ENCODE data around the gene CCDC92B. TPM values are rescaled to one million over a fixed set of nuclear protein-coding genes. Genes with fewer than 3 reads are reported as not detected.
A peak's percentile ranks its signal among the peaks of the same experiment; 100 is the strongest.

Gene CCDC92B
- total RNA-seq, 1 experiment from 2014 or later = 0.66 TPM

DNA sequence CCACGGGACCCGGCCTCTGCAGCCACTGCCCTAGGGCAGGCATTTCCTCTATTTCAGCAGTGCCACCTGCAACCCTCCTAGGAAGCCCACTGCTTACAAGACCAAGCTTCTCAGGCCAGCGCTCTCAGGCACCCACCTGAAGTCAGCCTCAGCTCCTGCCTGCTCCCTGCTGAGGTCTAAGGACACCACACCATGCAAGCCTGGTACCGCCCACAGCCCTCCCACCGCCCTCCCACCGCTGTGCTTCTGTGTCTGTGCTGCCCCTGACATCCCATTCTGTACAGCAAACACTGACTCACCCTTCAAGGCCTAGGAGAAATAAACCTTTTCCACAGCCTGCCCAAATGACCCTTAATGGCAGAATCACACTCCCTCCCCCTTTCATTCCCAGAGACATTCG, 44.2 kb downstream of the CCDC92B start:
- no TSS peak for BruUV-seq (replicated peaks)
- intact Hi-C loops (cut with micrococcal nuclease; ENCODE audit: unreplicated experiment) = no loop called here
- H3K36me3 ChIP-seq (ENCODE audit: control insufficient read depth, insufficient read depth, low read length) = peaks cover 1% of the 10 kb centered on the region; the same call in 1 of the 2 replicates
- H3K4me1 ChIP-seq = peaks cover 15% of the 10 kb centered on the region
- peaks cover 60% of the 10 kb centered on the region for H3K36me3 Mint-ChIP-seq (ENCODE audit: insufficient read depth, unreplicated experiment)
- CTCF ChIA-PET = no interaction called here
- TF ChIP-seq, protein P1, sequence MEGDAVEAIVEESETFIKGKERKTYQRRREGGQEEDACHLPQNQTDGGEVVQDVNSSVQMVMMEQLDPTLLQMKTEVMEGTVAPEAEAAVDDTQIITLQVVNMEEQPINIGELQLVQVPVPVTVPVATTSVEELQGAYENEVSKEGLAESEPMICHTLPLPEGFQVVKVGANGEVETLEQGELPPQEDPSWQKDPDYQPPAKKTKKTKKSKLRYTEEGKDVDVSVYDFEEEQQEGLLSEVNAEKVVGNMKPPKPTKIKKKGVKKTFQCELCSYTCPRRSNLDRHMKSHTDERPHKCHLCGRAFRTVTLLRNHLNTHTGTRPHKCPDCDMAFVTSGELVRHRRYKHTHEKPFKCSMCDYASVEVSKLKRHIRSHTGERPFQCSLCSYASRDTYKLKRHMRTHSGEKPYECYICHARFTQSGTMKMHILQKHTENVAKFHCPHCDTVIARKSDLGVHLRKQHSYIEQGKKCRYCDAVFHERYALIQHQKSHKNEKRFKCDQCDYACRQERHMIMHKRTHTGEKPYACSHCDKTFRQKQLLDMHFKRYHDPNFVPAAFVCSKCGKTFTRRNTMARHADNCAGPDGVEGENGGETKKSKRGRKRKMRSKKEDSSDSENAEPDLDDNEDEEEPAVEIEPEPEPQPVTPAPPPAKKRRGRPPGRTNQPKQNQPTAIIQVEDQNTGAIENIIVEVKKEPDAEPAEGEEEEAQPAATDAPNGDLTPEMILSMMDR (IDR thresholded peaks at IDR 0.05; ENCODE audit: insufficient read depth in 1 of 2, low read depth in 1 of 2, low read length in 1 of 2, severe bottlenecking in 1 of 2, unreplicated experiment in 1 of 2) = no peak
- no peaks in the 10 kb centered on the region for H3K27me3 Mint-ChIP-seq (ENCODE audit: insufficient read depth, unreplicated experiment)
- no peak overlapping the region for H3K4me3 Mint-ChIP-seq (ENCODE audit: unreplicated experiment)
- DNase-seq = no peak
- no peak overlapping the region for H3K4me3 ChIP-seq (ENCODE audit: low read depth, low read length)
- no peaks in the 10 kb centered on the region for H3K9me3 Mint-ChIP-seq (ENCODE audit: unreplicated experiment)
- no peaks in the 10 kb centered on the region for H3K9me3 ChIP-seq
- H3K27me3 ChIP-seq (replicated peaks; ENCODE audit: control insufficient read depth, insufficient read depth, low read length) = no peaks in the 10 kb centered on the region
- peak overlapping the region; percentile 17 for H3K27ac Mint-ChIP-seq (ENCODE audit: unreplicated experiment)
- H3K4me1 Mint-ChIP-seq (ENCODE audit: low read depth, unreplicated experiment) = peaks cover 14% of the 10 kb centered on the region
- POLR2A ChIA-PET = no interaction called here

DNA sequence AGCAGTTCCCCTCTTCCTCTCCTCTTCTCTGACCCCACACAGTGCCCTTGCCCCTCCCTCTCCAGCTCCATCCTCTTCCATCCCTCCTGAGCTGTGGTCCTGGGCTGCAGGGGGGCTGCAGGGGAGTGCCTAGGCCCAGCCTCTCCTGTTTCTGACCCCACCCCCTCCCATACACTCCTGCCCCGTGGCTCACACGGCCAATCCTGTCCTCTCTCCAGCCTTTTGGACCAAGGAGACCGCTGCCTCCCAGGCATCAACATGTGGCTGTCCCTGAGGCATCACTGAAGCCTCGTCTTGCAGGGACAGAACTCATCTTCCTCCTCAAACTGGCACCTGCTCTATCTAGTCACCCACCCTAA, 44.6 kb downstream of the CCDC92B start:
- no TSS peak for BruUV-seq (replicated peaks)
- DNase-seq = no peak
- peaks cover 10% of the 10 kb centered on the region for H3K4me1 Mint-ChIP-seq (ENCODE audit: low read depth, unreplicated experiment)
- H3K27me3 Mint-ChIP-seq (ENCODE audit: insufficient read depth, unreplicated experiment) = no peaks in the 10 kb centered on the region
- Histone ChIP-seq H3K4me1 (peaks cover 11% of the 10 kb centered on the region), H3K4me3 (ENCODE audit: low read depth, low read length) (no peak overlapping the region), H3K9me3 (no peaks in the 10 kb centered on the region), H3K27me3 (replicated peaks; ENCODE audit: control insufficient read depth, insufficient read depth, low read length) (no peaks in the 10 kb centered on the region), H3K36me3 (ENCODE audit: control insufficient read depth, insufficient read depth, low read length) (peaks cover 1% of the 10 kb centered on the region; the same call in 1 of the 2 replicates)
- no peak overlapping the region for H3K27ac Mint-ChIP-seq (ENCODE audit: unreplicated experiment)
- peaks cover 60% of the 10 kb centered on the region for H3K36me3 Mint-ChIP-seq (ENCODE audit: insufficient read depth, unreplicated experiment)
- intact Hi-C loops (cut with micrococcal nuclease; ENCODE audit: unreplicated experiment) = no loop called here
- ChIA-PET POLR2A (no interaction called here), CTCF (no interaction called here)
- no peaks in the 10 kb centered on the region for H3K9me3 Mint-ChIP-seq (ENCODE audit: unreplicated experiment)
- H3K4me3 Mint-ChIP-seq (ENCODE audit: unreplicated experiment) = no peak overlapping the region
- TF ChIP-seq, protein P1 (IDR thresholded peaks at IDR 0.05; ENCODE audit: insufficient read depth in 1 of 2, low read depth in 1 of 2, low read length in 1 of 2, severe bottlenecking in 1 of 2, unreplicated experiment in 1 of 2) = no peak

GRCh38 chr17:2704031-2704889, 45.2 kb downstream of the CCDC92B start:
- BruUV-seq (replicated peaks) = no TSS peak
- Mint-ChIP-seq H3K27me3 (ENCODE audit: insufficient read depth, unreplicated experiment) (no peaks in the 10 kb centered on the region), H3K4me1 (ENCODE audit: low read depth, unreplicated experiment) (peaks cover 4% of the 10 kb centered on the region), H3K27ac (ENCODE audit: unreplicated experiment) (no peak overlapping the region), H3K4me3 (ENCODE audit: unreplicated experiment) (no peak overlapping the region), H3K9me3 (ENCODE audit: unreplicated experiment) (no peaks in the 10 kb centered on the region), H3K36me3 (ENCODE audit: insufficient read depth, unreplicated experiment) (peaks cover 60% of the 10 kb centered on the region)
- ChIA-PET CTCF (no interaction called here), POLR2A (no interaction called here)
- TF ChIP-seq, protein P1 (IDR thresholded peaks at IDR 0.05; ENCODE audit: insufficient read depth in 1 of 2, low read depth in 1 of 2, low read length in 1 of 2, severe bottlenecking in 1 of 2, unreplicated experiment in 1 of 2) = no peak
- H3K4me1 ChIP-seq = peaks cover 5% of the 10 kb centered on the region
- intact Hi-C loops (cut with micrococcal nuclease; ENCODE audit: unreplicated experiment) = no loop called here
- no peak overlapping the region for H3K4me3 ChIP-seq (ENCODE audit: low read depth, low read length)
- H3K27me3 ChIP-seq (replicated peaks; ENCODE audit: control insufficient read depth, insufficient read depth, low read length) = no peaks in the 10 kb centered on the region
- H3K9me3 ChIP-seq = no peaks in the 10 kb centered on the region
- peak in 1 of 2 experiments; percentile 38 for DNase-seq
- H3K36me3 ChIP-seq (ENCODE audit: control insufficient read depth, insufficient read depth, low read length) = peaks cover 1% of the 10 kb centered on the region; the same call in 1 of the 2 replicates

All from Caco-2 (cell line).